GM19193 (cell line): Measurements from ENCODE around the gene ABCC11.
A peak's percentile ranks its signal among the peaks of the same experiment; 100 is the strongest.

Experiments used
- POLR2A ChIP-seq: IDR thresholded peaks from 4 replicates; pipeline ENCODE4 v1.6.1; 2011; ENCODE audit not compliant: insufficient read depth, insufficient read length; ENCODE audit errors: extremely low read depth

The ABCC11 gene

GRCh38 chr16:48271728-48272127 is 24.4 kb upstream of the ABCC11 start:
- TF ChIP-seq POLR2A: no peak

GRCh38 chr16:48269011-48269410 is 21.7 kb upstream of the ABCC11 start:
- TF ChIP-seq POLR2A: no peak

- no peak for TF ChIP-seq POLR2A
Observed at GRCh38 chr16:48262631-48263030, 15.3 kb upstream of the ABCC11 start.

- TF ChIP-seq POLR2A: no peak
Observed at GRCh38 chr16:48261569-48261968, 14.2 kb upstream of the ABCC11 start.

GRCh38 chr16:48256579-48257177 is 9.3 kb upstream of the ABCC11 start:
- TF ChIP-seq POLR2A: no peak

- no peak for TF ChIP-seq POLR2A
Observed at GRCh38 chr16:48252013-48252412, 4.7 kb upstream of the ABCC11 start.

- TF ChIP-seq POLR2A: no peak
Observed at GRCh38 chr16:48250520-48251278, 3.4 kb upstream of the ABCC11 start.

- no peak for TF ChIP-seq POLR2A
Observed at GRCh38 chr16:48246066-48246465, 1.3 kb downstream of the ABCC11 start.

GRCh38 chr16:48244863-48245195 is 2.5 kb downstream of the ABCC11 start:
- no peak for TF ChIP-seq POLR2A

- peak; percentile 74 for TF ChIP-seq POLR2A
Observed at GRCh38 chr16:48244080-48244862, 3.1 kb downstream of the ABCC11 start, which contains the start of gene LONP2. LONP2 (plus strand) TSS chr16:48244300; CDS start chr16:48244389, 89 bp downstream.

GRCh38 chr16:48236286-48236685 is 11.1 kb downstream of the ABCC11 start:
- TF ChIP-seq POLR2A: no peak

- TF ChIP-seq POLR2A: no peak
Observed at GRCh38 chr16:48235556-48236136, 11.7 kb downstream of the ABCC11 start.

GRCh38 chr16:48235058-48235555 is 12.2 kb downstream of the ABCC11 start:
- TF ChIP-seq POLR2A: no peak

GRCh38 chr16:48234630-48235029 is 12.7 kb downstream of the ABCC11 start:
- TF ChIP-seq POLR2A: no peak

GRCh38 chr16:48232493-48233040 is 14.8 kb downstream of the ABCC11 start:
- no peak for TF ChIP-seq POLR2A
